GM23338 (cell line): ENCODE data around the gene CBX5. TPM values are rescaled to one million over a fixed set of nuclear protein-coding genes. Genes with fewer than 3 reads are reported as not detected.
"Not testable (repeated sequence)": the region's sequence is repeated elsewhere in the genome, so short reads cannot be mapped to it uniquely, and the experiment has no call there.

Source experiments
- ATAC-seq: fragments of 200-7000 bp; cut with Tn5 transposase; 3 replicates; pipeline ENCODE4 v1.9.1; 2020
- DNase-seq: peaks from one replicate; pipeline ENCODE4 v3.0.0-alpha.2; 2015; ENCODE audit warnings: low spot score
- H2AFZ ChIP-seq: fragments of 200-600 bp; sonication (generic); 2 replicates; pipeline ENCODE4 v1.8.0; 2016; ENCODE audit warnings: antibody characterized with exemption, mild to moderate bottlenecking, moderate library complexity
- H3F3A ChIP-seq: fragments of 200-600 bp; sonication (generic); replicated peaks from 2 replicates; pipeline ENCODE4 v1.8.0; 2017; ENCODE audit warnings: antibody characterized with exemption, mixed run types, low read depth
- H3K27ac ChIP-seq: fragments of 200-600 bp; sonication (generic); 2 replicates; pipeline ENCODE4 v1.6.1; 2016; ENCODE audit warnings: low read depth
- H3K27me3 ChIP-seq: fragments of 200-600 bp; sonication (generic); 2 replicates; pipeline ENCODE4 v1.8.0; 2016; ENCODE audit warnings: mild to moderate bottlenecking, mixed run types, moderate library complexity; ENCODE audit not compliant: insufficient read depth
- H3K36me3 ChIP-seq: fragments of 200-600 bp; sonication (generic); 2 replicates; pipeline ENCODE4 v1.8.0; 2016; ENCODE audit warnings: mild to moderate bottlenecking; ENCODE audit not compliant: insufficient read depth
- H3K4me1 ChIP-seq: fragments of 200-600 bp; sonication (generic); 2 replicates; pipeline ENCODE4 v1.8.0; 2016; ENCODE audit warnings: mild to moderate bottlenecking, moderate library complexity; ENCODE audit not compliant: insufficient read depth
- H3K4me2 ChIP-seq: fragments of 200-600 bp; sonication (generic); 2 replicates; pipeline ENCODE4 v1.7.1; 2017; ENCODE audit warnings: mixed run types
- H3K4me3 ChIP-seq: fragments of 200-600 bp; sonication (generic); 2 replicates; pipeline ENCODE4 v1.6.1; 2016; ENCODE audit warnings: mixed run types
- H3K79me2 ChIP-seq: fragments of 200-600 bp; sonication (generic); replicated peaks from 2 replicates; pipeline ENCODE4 v1.8.0; 2017; ENCODE audit warnings: mild to moderate bottlenecking; ENCODE audit not compliant: insufficient read depth
- H3K9me2 ChIP-seq: fragments of 200-600 bp; sonication (generic); 2 replicates; pipeline ENCODE4 v1.8.0; 2017; ENCODE audit not compliant: insufficient read depth
- H4K20me1 ChIP-seq: fragments of 200-600 bp; sonication (generic); replicated peaks from 2 replicates; pipeline ENCODE4 v1.8.0; 2017; ENCODE audit warnings: mild to moderate bottlenecking; ENCODE audit not compliant: insufficient read depth
- H3K27ac Mint-ChIP-seq: 2 replicates; pipeline ENCODE4 v1.8.0; 2020; ENCODE audit warnings: inconsistent platforms, mild to moderate bottlenecking, moderate library complexity, mixed read lengths
- H3K27me3 Mint-ChIP-seq: 3 replicates; pipeline ENCODE4 v1.8.0; 2022; ENCODE audit warnings: low read depth, mild to moderate bottlenecking, moderate library complexity, mixed read lengths, inconsistent platforms; ENCODE audit not compliant: insufficient read depth, poor library complexity
- H3K36me3 Mint-ChIP-seq: 3 replicates; pipeline ENCODE4 v1.8.0; 2021; ENCODE audit warnings: low read depth, mild to moderate bottlenecking, inconsistent platforms, moderate library complexity, mixed read lengths
- H3K4me1 Mint-ChIP-seq: 3 replicates; pipeline ENCODE4 v1.8.0; 2020; ENCODE audit warnings: mild to moderate bottlenecking, inconsistent platforms, mixed read lengths
- H3K4me3 Mint-ChIP-seq: 3 replicates; pipeline ENCODE4 v1.8.0; 2021; ENCODE audit warnings: moderate library complexity, mild to moderate bottlenecking, inconsistent platforms, mixed read lengths
- H3K9me3 Mint-ChIP-seq: 3 replicates; pipeline ENCODE4 v1.8.0; 2020; ENCODE audit warnings: moderate library complexity, mild to moderate bottlenecking, inconsistent platforms, mixed read lengths
- CREB1 ChIP-seq: fragments of 250-450 bp; sonication (Bioruptor Pico); IDR thresholded peaks from 2 replicates; pipeline ENCODE4 v1.5.0; 2020; ENCODE audit warnings: low read depth, mild to moderate bottlenecking, moderate library complexity
- CTCF ChIP-seq, 2 experiments: fragments of 200-600 bp in 1 of 2; sonication (generic) in 1 of 2; conservative IDR thresholded peaks; 2 replicates each; pipeline versions ENCODE4 v1.5.1 to v1.6.1; 2016 to 2017; ENCODE audit warnings: antibody characterized with exemption in 2 of 2, low read depth in 2 of 2, mild to moderate bottlenecking in 2 of 2, moderate library complexity in 1 of 2
- ETS1 ChIP-seq: IDR thresholded peaks from 2 replicates; pipeline ENCODE4 v1.6.1; 2016; ENCODE audit warnings: antibody characterized with exemption
- EZH2 ChIP-seq: fragments of 200-600 bp; sonication (generic); IDR thresholded peaks from one replicate; pipeline ENCODE4 v1.8.0; 2017; ENCODE audit warnings: antibody characterized with exemption, mild to moderate bottlenecking, low read depth; ENCODE audit not compliant: unreplicated experiment
- NANOG ChIP-seq: IDR thresholded peaks from 2 replicates; pipeline ENCODE4 v1.6.1; 2016; ENCODE audit warnings: antibody characterized with exemption, borderline replicate concordance
- POLR2AphosphoS5 ChIP-seq: IDR thresholded peaks from 2 replicates; pipeline ENCODE4 v1.6.1; 2016; ENCODE audit warnings: antibody characterized with exemption, low read depth
- REST ChIP-seq: IDR thresholded peaks from one replicate; pipeline ENCODE4 v1.6.1; 2018; ENCODE audit warnings: antibody characterized with exemption; ENCODE audit not compliant: unreplicated experiment
- ZNF114 ChIP-seq: fragments of 250-450 bp; sonication (Bioruptor Pico); IDR thresholded peaks from 2 replicates; pipeline ENCODE4 v1.5.0; 2020; ENCODE audit warnings: mild to moderate bottlenecking, moderate library complexity
- polyA plus RNA-seq: library from polyadenylated mRNA; unstranded; fragments of >200 nt; fragmentation: Nextera tagmentation; extraction: Ambion mirVana; gene quantifications from 2 replicates; pipeline ENCODE4 v1.2.1, GENCODE V29; 2016
- total RNA-seq: library from RNA; depleted of rRNA; stranded (reverse); fragments of >200 nt; shearing (Covaris generic); gene quantifications from 2 replicates; pipeline ENCODE4 v1.2.3, GENCODE V29; 2014

CBX5 gene
- total and polyA plus RNA-seq, 2 experiments from 2014 or later: 152 to 212 TPM

DNA sequence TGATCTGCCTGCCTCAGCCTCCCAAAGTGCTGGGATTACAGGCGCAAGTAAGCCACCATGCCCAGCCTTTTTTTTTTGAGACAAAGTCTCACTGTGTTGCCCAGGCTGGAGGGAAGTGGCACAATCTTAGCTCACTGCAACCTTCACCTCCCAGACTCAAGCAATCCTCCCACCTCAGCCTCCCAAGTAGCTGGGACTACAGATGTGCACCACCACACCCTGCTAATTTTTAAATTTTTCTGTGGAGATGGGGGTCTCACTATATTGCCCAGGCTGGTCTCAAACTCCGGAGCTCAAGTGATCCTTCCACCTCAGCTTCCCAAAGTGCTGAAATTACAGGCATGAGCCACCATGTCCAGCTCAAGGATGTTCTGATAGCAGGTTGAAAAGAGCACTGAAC lies 85.3 kb downstream of the CBX5 start:
- Mint-ChIP-seq H3K27me3 (peaks cover 60% of the 10 kb centered on the region), H3K4me1 (peaks cover 23% of the 10 kb centered on the region)

GRCh38 chr12:54193434-54193833 lies 86.5 kb downstream of the CBX5 start:
- peaks cover 83% of the 10 kb centered on the region for H3K27me3 ChIP-seq
- Mint-ChIP-seq H3K27ac (no peak overlapping the region), H3K4me1 (peaks cover 23% of the 10 kb centered on the region), H3K4me3 (no peak overlapping the region), H3K27me3 (peaks cover 59% of the 10 kb centered on the region), H3K36me3 (no peaks in the 10 kb centered on the region), H3K9me3 (no peaks in the 10 kb centered on the region; the same call in 2 of the 3 replicates)
- H3K4me1 ChIP-seq: peaks cover 20% of the 10 kb centered on the region
- H2AFZ ChIP-seq: no peak overlapping the region
- peaks cover 4% of the 10 kb centered on the region; the same call in 1 of the 2 replicates for H3F3A ChIP-seq
- ATAC-seq (no peak), DNase-seq (no peak)
- H4K20me1 ChIP-seq: no peaks in the 10 kb centered on the region
- TF ChIP-seq POLR2AphosphoS5 (no peak), ETS1 (no peak)
- H3K79me2 ChIP-seq: no peaks in the 10 kb centered on the region
- no peaks in the 10 kb centered on the region for H3K36me3 ChIP-seq
- no peak overlapping the region for H3K4me2 ChIP-seq
- no peak overlapping the region for H3K27ac ChIP-seq
- H3K4me3 ChIP-seq: no peak overlapping the region
- no peaks in the 10 kb centered on the region for H3K9me2 ChIP-seq

More for the DNA sequence above, 85.3 kb downstream of the CBX5 start:
- not testable (repeated sequence) for H3K4me2 ChIP-seq, H3K4me3 Mint-ChIP-seq, H3F3A ChIP-seq, ATAC-seq, H3K27ac ChIP-seq, H3K36me3 ChIP-seq, H4K20me1 ChIP-seq, DNase-seq, H3K27ac Mint-ChIP-seq, H3K4me3 ChIP-seq, H3K9me2 ChIP-seq, H3K79me2 ChIP-seq, H3K36me3 Mint-ChIP-seq, H3K9me3 Mint-ChIP-seq, H2AFZ ChIP-seq
- Histone ChIP-seq H3K27me3 (peaks cover 93% of the 10 kb centered on the region), H3K4me1 (peaks cover 20% of the 10 kb centered on the region)

DNA sequence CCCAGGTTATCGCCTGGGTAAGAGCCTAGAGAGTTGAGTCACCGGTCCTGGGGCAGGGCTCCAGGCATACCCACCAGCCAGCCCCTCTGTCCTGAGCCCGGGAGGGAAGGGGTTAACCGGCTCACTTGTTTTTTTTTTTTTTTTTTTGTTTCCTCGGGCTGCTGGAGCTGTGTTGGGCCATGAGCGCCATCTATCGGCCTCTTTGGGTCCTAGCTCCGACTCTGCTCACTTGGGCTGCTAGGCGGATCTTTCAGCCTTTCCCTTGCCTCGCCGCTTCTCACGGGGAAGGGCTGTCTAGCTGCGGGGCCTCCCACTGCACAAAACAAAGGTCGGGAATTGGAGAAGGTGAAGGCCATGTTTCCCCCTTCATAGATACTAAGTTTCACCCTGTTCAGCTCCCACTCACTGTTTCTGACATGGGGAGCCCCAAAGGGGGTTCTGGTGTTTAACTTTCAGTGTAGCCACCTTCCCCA lies 88.3 kb downstream of the CBX5 start:
- Mint-ChIP-seq H3K27ac (no peak overlapping the region), H3K9me3 (no peaks in the 10 kb centered on the region), H3K27me3 (peaks cover 51% of the 10 kb centered on the region), H3K4me1 (peaks cover 14% of the 10 kb centered on the region), H3K4me3 (no peak overlapping the region), H3K36me3 (peaks cover 2% of the 10 kb centered on the region; the same call in 1 of the 3 replicates)
- Histone ChIP-seq H3K79me2 (no peaks in the 10 kb centered on the region), H3F3A (0 out of 2 replicates have a peak, but pooled peaks cover 2% of the 10 kb centered on the region), H2AFZ (peak overlapping the region; percentile 47; the same call in 1 of the 2 replicates), H3K4me3 (no peak overlapping the region), H3K4me1 (peaks cover 11% of the 10 kb centered on the region; the same call in 1 of the 2 replicates), H3K36me3 (no peaks in the 10 kb centered on the region), H4K20me1 (peaks cover 3% of the 10 kb centered on the region; the same call in 1 of the 2 replicates), H3K4me2 (0 out of 2 replicates have a peak overlapping the region, but pooled peaks have one; percentile 53), H3K9me2 (no peaks in the 10 kb centered on the region), H3K27me3 (peaks cover 71% of the 10 kb centered on the region), H3K27ac (no peak overlapping the region)
- DNase-seq: peak; percentile 94
- peak; percentile 77 for ATAC-seq
- TF ChIP-seq ZNF114 (CRISPR knock-in tag): no peak
- TF ChIP-seq POLR2AphosphoS5: no peak
- TF ChIP-seq CREB1 (CRISPR knock-in tag): no peak
- TF ChIP-seq NANOG: no peak
- TF ChIP-seq EZH2: no peak
- peak; percentile 82 to 88 for TF ChIP-seq CTCF (conservative IDR thresholded peaks at IDR 0.05; ENCODE audit: low read depth in 2 of 2)
- no peak for TF ChIP-seq REST
